B cell (primary cell): Measurements from ENCODE around the gene EFCAB13. TPM values are rescaled to one million over a fixed set of nuclear protein-coding genes. Genes with fewer than 3 reads are reported as not detected.

Experiments
- ATAC-seq: fragments of 200-7000 bp; cut with Tn5 transposase; one replicate; pipeline ENCODE4 v1.10.0; 2021; ENCODE audit warnings: low read depth, mild to moderate bottlenecking, moderate number of reproducible peaks, moderate library complexity
- CTCF ChIA-PET: fragments of 350-600 bp; sonication (Branson Sonifier 250); formaldehyde crosslinking; loops from one replicate; lab custom pipeline; 2021; ENCODE audit warnings: antibody characterized with exemption, inconsistent platforms; lab: Charles Lee
- POLR2A ChIA-PET: fragments of 350-600 bp; sonication (Branson Sonifier 250); formaldehyde crosslinking; loops from one replicate; lab custom pipeline; 2021; ENCODE audit warnings: antibody characterized with exemption; lab: Charles Lee
- DNase-seq: peaks from one replicate; pipeline ENCODE4 v3.0.0; 2013
- H2AFZ ChIP-seq: 2 replicates; pipeline ENCODE4 v1.6.1; 2012; ENCODE audit warnings: mild to moderate bottlenecking, low read depth, low read length; ENCODE audit not compliant: insufficient read depth, poor library complexity, severe bottlenecking
- H3K27ac ChIP-seq, 2 donors: 1 replicate in 1 of 2; 2 replicates in 1 of 2; pipeline ENCODE4 v1.5.1; 2012 to 2013; ENCODE audit warnings: low read length in 2 of 2, mild to moderate bottlenecking in 2 of 2, moderate library complexity in 1 of 2
- H3K27me3 ChIP-seq, 4 experiments: fragments of 200-600 bp in 1 of 4; sonication (generic) in 1 of 4; replicated peaks in 1 of 4; 1 replicate in 2 of 4; 2 replicates in 2 of 4; pipeline versions ENCODE4 v1.6.1 to v1.7.0; 2013 to 2016; ENCODE audit warnings: low read length in 3 of 4, mild to moderate bottlenecking in 2 of 4, mixed read lengths in 1 of 4, moderate library complexity in 1 of 4; ENCODE audit not compliant: insufficient read depth in 4 of 4, control insufficient read depth in 3 of 4; ENCODE audit errors: control extremely low read depth in 1 of 4
- H3K36me3 ChIP-seq, 2 experiments: replicated peaks in 1 of 2; 1 replicate in 1 of 2; 2 replicates in 1 of 2; pipeline versions ENCODE4 v1.6.1 to v1.7.1; 2013; ENCODE audit warnings: low read length in 1 of 2; ENCODE audit not compliant: insufficient read depth in 2 of 2, control insufficient read depth in 1 of 2; ENCODE audit errors: control extremely low read depth in 1 of 2, extremely low read depth in 1 of 2
- H3K4me1 ChIP-seq, 2 donors: fragments of 200-600 bp in 1 of 2; sonication (generic) in 1 of 2; 1 replicate in 1 of 2; 2 replicates in 1 of 2; pipeline versions ENCODE4 v1.5.1 to v1.6.1; 2013 to 2017; ENCODE audit warnings: low read length in 2 of 2; ENCODE audit not compliant: control insufficient read depth in 2 of 2, insufficient read depth in 2 of 2
- H3K4me2 ChIP-seq: replicated peaks from 2 replicates; pipeline ENCODE3; 2012; ENCODE audit warnings: mild to moderate bottlenecking, low read depth, low read length; ENCODE audit not compliant: poor library complexity, severe bottlenecking
- H3K4me3 ChIP-seq, 5 experiments: fragments of 200-600 bp in 1 of 5; sonication (generic) in 1 of 5; 1 replicate in 3 of 5; 2 replicates in 2 of 5; pipeline versions ENCODE4 v1.5.1 to v1.7.0; 2011 to 2016; ENCODE audit warnings: low read length in 4 of 5, mild to moderate bottlenecking in 4 of 5, low read depth in 2 of 5, control low read depth in 1 of 5, moderate library complexity in 1 of 5; ENCODE audit not compliant: insufficient read depth in 1 of 5; ENCODE audit errors: control extremely low read depth in 1 of 5, extremely low read depth in 1 of 5
- H3K79me2 ChIP-seq: fragments of 200-600 bp; sonication (generic); one replicate; pipeline ENCODE4 v1.6.0; 2016; ENCODE audit warnings: low read length; ENCODE audit not compliant: control insufficient read depth, insufficient read depth
- H3K9ac ChIP-seq: fragments of 200-600 bp; sonication (generic); 2 replicates; pipeline ENCODE4 v1.6.1; 2017; ENCODE audit warnings: mild to moderate bottlenecking, low read length, moderate library complexity
- H3K9me3 ChIP-seq, 3 donors: one replicate each; pipeline versions ENCODE4 v1.6.1 to v1.7.1; 2013; ENCODE audit warnings: low read length in 2 of 3; ENCODE audit not compliant: control insufficient read depth in 2 of 3, insufficient read depth in 1 of 3; ENCODE audit errors: control extremely low read depth in 1 of 3
- H4K20me1 ChIP-seq: 2 replicates; pipeline ENCODE4 v1.6.0; 2012; ENCODE audit warnings: mild to moderate bottlenecking, low read length; ENCODE audit not compliant: insufficient read depth, control insufficient read depth, poor library complexity, severe bottlenecking
- H3K27ac Mint-ChIP-seq: one replicate; pipeline ENCODE4 v1.8.0; 2021; ENCODE audit warnings: mixed read lengths
- H3K27me3 Mint-ChIP-seq: one replicate; pipeline ENCODE4 v1.8.0; 2021; ENCODE audit warnings: mixed read lengths
- H3K4me1 Mint-ChIP-seq: one replicate; pipeline ENCODE4 v1.8.0; 2021; ENCODE audit warnings: mixed read lengths
- H3K4me3 Mint-ChIP-seq: one replicate; pipeline ENCODE4 v1.8.0; 2021; ENCODE audit warnings: mixed read lengths
- H3K9me3 Mint-ChIP-seq: one replicate; pipeline ENCODE4 v1.8.0; 2022; ENCODE audit warnings: mixed read lengths; ENCODE audit not compliant: insufficient read depth
- CTCF ChIP-seq: fragments of 200-600 bp; IDR thresholded peaks from one replicate; pipeline ENCODE4 v1.8.0; 2022; ENCODE audit warnings: antibody characterized with exemption, mild to moderate bottlenecking
- EZH2 ChIP-seq: IDR thresholded peaks from 2 replicates; pipeline ENCODE4 v1.6.1; 2012; ENCODE audit warnings: borderline replicate concordance, low read depth, mild to moderate bottlenecking, moderate library complexity, low read length; ENCODE audit not compliant: insufficient read depth, poor library complexity, severe bottlenecking
- WGBS: methylation state at CpG from one replicate; pipeline ENCODE4 v1.1.5; 2013; ENCODE audit warnings: missing lambda C conversion rate; ENCODE audit not compliant: insufficient coverage; 5-methylcytosine and 5-hydroxymethylcytosine counted together
- intact Hi-C: fragments of 100-400 bp; cut with micrococcal nuclease; formaldehyde crosslinking; loops from one replicate; pipeline ENCODE4 v1.10.0; 2022
- polyA plus RNA-seq: library from polyadenylated mRNA; depleted of rRNA; stranded (reverse); fragments of >200 nt; gene quantifications from 2 replicates; pipeline ENCODE4 v1.2.3, GENCODE V29; 2012
- total RNA-seq, 2 donors: library from RNA; stranded (reverse); fragments of 120-200 nt in 1 of 2; gene quantifications; 1 replicate in 1 of 2; 2 replicates in 1 of 2; pipeline versions ENCODE4 v1.2.3 to v1.2.4, GENCODE V29; 2013 to 2022

EFCAB13 gene
- total and polyA plus RNA-seq, 2 donors (not counting 1 experiment from before 2014, with no cell fraction given) = 5.4 to 86.5 TPM

- intact Hi-C loops = no loop called here
Measured at GRCh38 chr17:47413872-47414271, 90.1 kb downstream of the EFCAB13 start.

GRCh38 chr17:47414612-47415011, 90.9 kb downstream of the EFCAB13 start:
- Mint-ChIP-seq H3K9me3 (no peaks in the 10 kb centered on the region), H3K4me1 (no peaks in the 10 kb centered on the region), H3K4me3 (no peak overlapping the region), H3K27ac (no peak overlapping the region), H3K27me3 (no peaks in the 10 kb centered on the region)
- H3K4me1 ChIP-seq = no peaks in the 10 kb centered on the region
- TF ChIP-seq EZH2 = no peak
- TF ChIP-seq CTCF = no peak
- H3K36me3 ChIP-seq = peaks cover 0 to 20% of the 10 kb centered on the region in 2 experiments
- no peaks in the 10 kb centered on the region for H3K79me2 ChIP-seq
- H3K27me3 ChIP-seq = no peaks in the 10 kb centered on the region
- ChIA-PET POLR2A (interaction anchor here (0.6 kb wide), 1 partner anchor 26 kb away, joined by 7 read pairs; no protein-coding TSS in a partner anchor), CTCF (no interaction called here)
- DNase-seq (no peak), ATAC-seq (no peak)
- no peak overlapping the region for H3K9ac ChIP-seq
- WGBS = no CpG with 5 or more reads among the region's 1 CpG
- intact Hi-C loops = no loop called here
- no peak overlapping the region for H3K4me3 ChIP-seq
- H3K4me2 ChIP-seq = no peak overlapping the region
- H3K27ac ChIP-seq = no peak overlapping the region
- no peak overlapping the region for H2AFZ ChIP-seq
- H3K9me3 ChIP-seq = no peaks in the 10 kb centered on the region
- H4K20me1 ChIP-seq = no peaks in the 10 kb centered on the region

More at GRCh38 chr17:47413872-47414271, 90.1 kb downstream of the EFCAB13 start:
- Histone ChIP-seq H4K20me1 (no peaks in the 10 kb centered on the region), H3K27me3 (no peaks in the 10 kb centered on the region), H3K4me3 (no peak overlapping the region), H3K9me3 (no peaks in the 10 kb centered on the region), H3K36me3 (peaks cover 0 to 22% of the 10 kb centered on the region in 2 experiments), H3K79me2 (no peaks in the 10 kb centered on the region), H3K4me2 (no peak overlapping the region), H3K27ac (no peak overlapping the region), H3K9ac (no peak overlapping the region), H2AFZ (no peak overlapping the region), H3K4me1 (no peaks in the 10 kb centered on the region)
- Mint-ChIP-seq H3K27ac (no peak overlapping the region), H3K27me3 (no peaks in the 10 kb centered on the region), H3K4me3 (no peak overlapping the region), H3K9me3 (no peaks in the 10 kb centered on the region), H3K4me1 (no peaks in the 10 kb centered on the region)
- DNase-seq (no peak), ATAC-seq (no peak)
- WGBS = no CpG with 5 or more reads among the region's 3 CpGs
- ChIA-PET CTCF (no interaction called here), POLR2A (interaction anchor here (0.6 kb wide), 1 partner anchor 25 kb away, joined by 7 read pairs; no protein-coding TSS in a partner anchor)
- no peak for TF ChIP-seq CTCF
- TF ChIP-seq EZH2 = no peak
